ENCODE measurements around the gene PLAC1. TPM values are rescaled to one million over a fixed set of nuclear protein-coding genes. Genes with fewer than 3 reads are reported as not detected.

PLAC1 gene
- total RNA-seq, 1 donor = not detected

DNA sequence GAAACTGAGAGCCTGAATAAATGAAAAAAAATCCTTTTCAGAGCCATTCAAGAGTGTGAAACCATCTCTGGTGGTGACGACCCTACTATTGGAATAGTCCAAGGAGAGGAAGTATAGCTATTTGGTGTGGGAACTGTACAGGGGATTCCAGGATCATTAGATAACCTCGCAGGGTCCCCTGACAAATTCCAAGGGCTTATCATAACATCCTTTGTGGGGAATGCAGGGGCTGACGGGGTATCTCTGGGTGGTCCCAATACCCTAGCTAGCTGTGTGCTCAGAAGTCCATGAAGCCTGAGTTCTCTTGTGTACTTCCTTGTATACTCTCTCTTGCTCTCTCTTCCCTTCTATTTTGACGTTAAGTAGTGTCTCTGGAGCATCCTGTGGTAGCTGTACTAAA lies 13.8 kb upstream of the PLAC1 start:
- no peaks in the 10 kb centered on the region for H3K9me3 ChIP-seq (ENCODE audit: low read depth, low read length)
- H4K20me1 ChIP-seq (ENCODE audit: insufficient read depth, low read length) = no peaks in the 10 kb centered on the region
- no peaks in the 10 kb centered on the region for H3K79me2 ChIP-seq (ENCODE audit: insufficient read depth, low read length)
- H3K4me2 ChIP-seq (ENCODE audit: insufficient read depth, low read length) = no peak overlapping the region
- no peaks in the 10 kb centered on the region for H3K27me3 ChIP-seq (ENCODE audit: insufficient read depth, low read length)
- H3K4me1 ChIP-seq (ENCODE audit: insufficient read depth, low read length) = peaks cover 30% of the 10 kb centered on the region
- H3K36me3 ChIP-seq (ENCODE audit: insufficient read depth, low read length) = no peaks in the 10 kb centered on the region
- H3K27ac ChIP-seq (ENCODE audit: low read depth, low read length) = no peak overlapping the region
- H2AFZ ChIP-seq (ENCODE audit: low read length) = no peak overlapping the region
- DNase-seq (ENCODE audit: insufficient read length, low spot score, missing footprints) = no peak
- no peak overlapping the region for H3K4me3 ChIP-seq (ENCODE audit: insufficient read depth, low read length)
- TF ChIP-seq, protein P1, sequence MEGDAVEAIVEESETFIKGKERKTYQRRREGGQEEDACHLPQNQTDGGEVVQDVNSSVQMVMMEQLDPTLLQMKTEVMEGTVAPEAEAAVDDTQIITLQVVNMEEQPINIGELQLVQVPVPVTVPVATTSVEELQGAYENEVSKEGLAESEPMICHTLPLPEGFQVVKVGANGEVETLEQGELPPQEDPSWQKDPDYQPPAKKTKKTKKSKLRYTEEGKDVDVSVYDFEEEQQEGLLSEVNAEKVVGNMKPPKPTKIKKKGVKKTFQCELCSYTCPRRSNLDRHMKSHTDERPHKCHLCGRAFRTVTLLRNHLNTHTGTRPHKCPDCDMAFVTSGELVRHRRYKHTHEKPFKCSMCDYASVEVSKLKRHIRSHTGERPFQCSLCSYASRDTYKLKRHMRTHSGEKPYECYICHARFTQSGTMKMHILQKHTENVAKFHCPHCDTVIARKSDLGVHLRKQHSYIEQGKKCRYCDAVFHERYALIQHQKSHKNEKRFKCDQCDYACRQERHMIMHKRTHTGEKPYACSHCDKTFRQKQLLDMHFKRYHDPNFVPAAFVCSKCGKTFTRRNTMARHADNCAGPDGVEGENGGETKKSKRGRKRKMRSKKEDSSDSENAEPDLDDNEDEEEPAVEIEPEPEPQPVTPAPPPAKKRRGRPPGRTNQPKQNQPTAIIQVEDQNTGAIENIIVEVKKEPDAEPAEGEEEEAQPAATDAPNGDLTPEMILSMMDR (IDR thresholded peaks at IDR 0.05; ENCODE audit: extremely low read depth, low read depth, low read length) = no peak

DNA sequence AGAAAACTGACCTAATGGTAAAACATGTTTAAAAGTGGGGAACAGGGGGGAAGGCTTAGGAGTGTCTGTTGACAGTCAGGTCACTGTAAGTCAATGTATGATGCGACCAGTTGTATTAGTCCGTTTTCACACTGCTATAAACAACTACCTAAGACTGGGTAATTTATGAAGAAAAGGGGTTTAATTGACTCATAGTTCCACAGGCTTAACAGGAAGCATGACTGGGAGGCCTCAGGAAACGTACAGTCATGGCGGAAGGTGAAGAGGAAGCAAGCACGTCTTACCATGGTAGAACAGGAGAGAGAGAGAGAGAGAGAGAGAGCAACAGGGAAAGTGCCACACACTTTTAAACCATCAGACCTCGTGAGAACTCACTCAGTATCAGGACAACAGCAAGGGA lies 13.0 kb upstream of the PLAC1 start:
- H3K79me2 ChIP-seq (ENCODE audit: insufficient read depth, low read length) = no peaks in the 10 kb centered on the region
- no peaks in the 10 kb centered on the region for H3K36me3 ChIP-seq (ENCODE audit: insufficient read depth, low read length)
- peaks cover 24% of the 10 kb centered on the region for H3K4me1 ChIP-seq (ENCODE audit: insufficient read depth, low read length)
- H3K9me3 ChIP-seq (ENCODE audit: low read depth, low read length) = no peaks in the 10 kb centered on the region
- no peak for DNase-seq (ENCODE audit: insufficient read length, low spot score, missing footprints)
- H3K4me3 ChIP-seq (ENCODE audit: insufficient read depth, low read length) = no peak overlapping the region
- H4K20me1 ChIP-seq (ENCODE audit: insufficient read depth, low read length) = no peaks in the 10 kb centered on the region
- H3K27ac ChIP-seq (ENCODE audit: low read depth, low read length) = no peak overlapping the region
- H3K27me3 ChIP-seq (ENCODE audit: insufficient read depth, low read length) = no peaks in the 10 kb centered on the region
- H2AFZ ChIP-seq (ENCODE audit: low read length) = peak overlapping the region; percentile 17
- TF ChIP-seq, protein P1 (IDR thresholded peaks at IDR 0.05; ENCODE audit: extremely low read depth, low read depth, low read length) = no peak
- H3K4me2 ChIP-seq (ENCODE audit: insufficient read depth, low read length) = no peak overlapping the region

DNA sequence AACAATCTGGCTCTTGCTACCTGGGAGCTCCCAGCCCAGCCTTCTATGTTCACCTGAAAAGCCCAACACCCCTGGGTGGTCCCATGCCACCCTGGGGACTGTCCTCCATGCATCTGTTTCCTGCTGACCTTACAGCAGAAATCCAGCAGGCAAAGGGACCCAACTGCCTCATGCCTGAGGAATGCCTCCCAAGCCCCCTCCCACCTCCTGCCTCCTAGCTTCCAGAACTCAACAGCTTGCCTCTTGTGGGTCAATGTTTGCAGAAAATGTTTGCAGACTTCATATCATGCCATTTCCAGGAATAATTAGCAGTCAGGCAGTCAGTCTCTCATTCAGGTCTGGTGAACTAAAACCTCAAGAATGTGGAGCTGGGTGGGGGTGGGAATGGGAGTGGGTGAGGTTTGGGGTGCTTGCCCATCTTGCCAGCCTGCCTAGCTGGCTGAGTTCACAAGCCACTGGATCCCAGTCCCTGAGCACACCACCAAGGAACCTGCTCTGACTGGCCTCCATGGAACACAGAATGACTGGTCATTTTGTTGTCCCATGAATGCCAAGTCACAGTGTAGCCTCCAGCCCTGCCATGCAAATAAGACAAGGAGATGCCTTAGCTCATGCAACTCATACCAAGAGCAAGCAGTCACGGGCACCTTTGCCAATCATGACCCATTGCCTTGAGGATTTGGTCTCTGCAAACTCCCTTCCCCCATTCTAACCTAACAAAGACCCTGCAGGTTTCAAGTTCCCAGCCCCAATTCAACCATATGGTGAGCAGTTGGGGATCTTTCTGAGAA lies 12.1 kb upstream of the PLAC1 start:
- H3K4me3 ChIP-seq (ENCODE audit: insufficient read depth, low read length) = no peak overlapping the region
- H3K27ac ChIP-seq (ENCODE audit: low read depth, low read length) = peak overlapping the region; percentile 44
- no peaks in the 10 kb centered on the region for H3K27me3 ChIP-seq (ENCODE audit: insufficient read depth, low read length)
- DNase-seq (ENCODE audit: insufficient read length, low spot score, missing footprints) = peak; percentile 82
- peak overlapping the region; percentile 62 for H3K4me2 ChIP-seq (ENCODE audit: insufficient read depth, low read length)
- no peak overlapping the region for H2AFZ ChIP-seq (ENCODE audit: low read length)
- TF ChIP-seq, protein P1 (IDR thresholded peaks at IDR 0.05; ENCODE audit: extremely low read depth, low read depth, low read length) = no peak
- peaks cover 20% of the 10 kb centered on the region for H3K4me1 ChIP-seq (ENCODE audit: insufficient read depth, low read length)
- no peaks in the 10 kb centered on the region for H4K20me1 ChIP-seq (ENCODE audit: insufficient read depth, low read length)
- H3K36me3 ChIP-seq (ENCODE audit: insufficient read depth, low read length) = no peaks in the 10 kb centered on the region
- no peaks in the 10 kb centered on the region for H3K79me2 ChIP-seq (ENCODE audit: insufficient read depth, low read length)
- no peaks in the 10 kb centered on the region for H3K9me3 ChIP-seq (ENCODE audit: low read depth, low read length)

DNA sequence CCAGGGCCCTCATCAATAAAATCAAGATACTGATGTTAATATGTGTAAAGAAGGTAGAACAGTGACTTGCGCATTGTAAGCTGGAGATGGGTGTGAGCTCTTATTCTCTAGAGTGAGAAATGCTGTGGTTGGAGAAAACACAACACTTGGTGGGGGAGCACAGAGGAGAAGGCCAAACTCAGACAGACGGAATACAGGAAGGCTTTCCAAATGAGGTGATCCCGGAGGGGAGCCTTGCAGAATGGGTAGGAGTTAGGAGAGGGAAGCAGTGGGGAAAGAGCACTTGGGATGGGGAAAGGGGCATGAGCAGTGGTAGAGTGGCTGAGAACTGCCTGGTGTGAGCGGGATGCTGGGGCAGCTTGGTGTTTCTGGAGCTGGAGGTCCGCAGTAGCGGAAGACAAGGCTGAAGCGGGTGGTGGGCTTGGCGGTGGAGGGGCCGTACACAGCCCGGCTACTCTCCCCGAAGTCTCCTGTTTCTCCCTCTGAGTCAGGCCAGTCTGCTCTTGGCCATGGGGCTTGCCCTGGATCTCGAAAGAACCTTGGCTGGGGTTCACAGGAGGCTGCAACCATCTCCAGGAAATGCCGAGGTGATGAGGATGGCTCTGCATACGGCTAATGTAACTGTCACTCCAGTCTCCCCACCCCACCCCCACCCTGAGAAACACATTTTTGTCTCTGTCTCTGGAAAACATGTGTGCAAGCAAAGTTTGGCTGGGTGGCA lies 11.3 kb upstream of the PLAC1 start:
- TF ChIP-seq, protein P1 (IDR thresholded peaks at IDR 0.05; ENCODE audit: extremely low read depth, low read depth, low read length) = no peak
- no peaks in the 10 kb centered on the region for H3K9me3 ChIP-seq (ENCODE audit: low read depth, low read length)
- peak overlapping the region; percentile 39 for H2AFZ ChIP-seq (ENCODE audit: low read length)
- peaks cover 20% of the 10 kb centered on the region for H3K4me1 ChIP-seq (ENCODE audit: insufficient read depth, low read length)
- no peaks in the 10 kb centered on the region for H3K36me3 ChIP-seq (ENCODE audit: insufficient read depth, low read length)
- H3K4me2 ChIP-seq (ENCODE audit: insufficient read depth, low read length) = peak overlapping the region; percentile 62
- no peak overlapping the region for H3K4me3 ChIP-seq (ENCODE audit: insufficient read depth, low read length)
- H4K20me1 ChIP-seq (ENCODE audit: insufficient read depth, low read length) = no peaks in the 10 kb centered on the region
- H3K27me3 ChIP-seq (ENCODE audit: insufficient read depth, low read length) = no peaks in the 10 kb centered on the region
- H3K27ac ChIP-seq (ENCODE audit: low read depth, low read length) = peak overlapping the region; percentile 69
- peak; percentile 85 for DNase-seq (ENCODE audit: insufficient read length, low spot score, missing footprints)
- no peaks in the 10 kb centered on the region for H3K79me2 ChIP-seq (ENCODE audit: insufficient read depth, low read length)
